SK-N-SH (cell line): Measurements from ENCODE around the gene CLPSL1. TPM values are rescaled to one million over a fixed set of nuclear protein-coding genes. Genes with fewer than 3 reads are reported as not detected.

Experiments
- CTCF ChIA-PET: fragments of 300-600, 350-600 bp; formaldehyde crosslinking; extraction: SDS; loops from one replicate; lab custom pipeline; 2021; lab: Yijun Ruan, JAX
- POLR2A ChIA-PET: fragments of 350-600 bp; sonication (Branson Sonifier 250); formaldehyde crosslinking; extraction: SDS; loops from one replicate; lab custom pipeline; 2020; ENCODE audit warnings: antibody characterized with exemption, inconsistent platforms; lab: Yijun Ruan, JAX
- DNase-seq: peaks from one replicate; pipeline ENCODE4 v3.0.0; 2012
- H2AFZ ChIP-seq: fragments of 200-600 bp; sonication (generic); 2 replicates; pipeline ENCODE4 v1.8.1; 2016; ENCODE audit warnings: antibody characterized with exemption, mild to moderate bottlenecking, low read depth
- H3F3A ChIP-seq: fragments of 200-600 bp; sonication (generic); replicated peaks from 2 replicates; pipeline ENCODE3; 2016; ENCODE audit warnings: antibody characterized with exemption, mild to moderate bottlenecking; ENCODE audit not compliant: insufficient read depth
- H3K27ac ChIP-seq, 2 experiments: fragments of 200-500 bp in 1 of 2; fragments of 200-600 bp in 1 of 2; sonication (Bioruptor generic) in 1 of 2; sonication (generic), shearing (Covaris generic) in 1 of 2; 2 replicates each; pipeline versions ENCODE4 v1.5.1 to v1.6.1; 2014 to 2016; ENCODE audit warnings: low read depth in 2 of 2, inconsistent platforms in 1 of 2, low read length in 1 of 2, mild to moderate bottlenecking in 1 of 2, mixed read lengths in 1 of 2
- H3K27me3 ChIP-seq: fragments of 200-600 bp; sonication (generic), shearing (Covaris generic); 2 replicates; pipeline ENCODE4 v1.6.1; 2016; ENCODE audit warnings: mixed run types; ENCODE audit not compliant: insufficient read depth
- H3K36me3 ChIP-seq, 2 experiments: fragments of 200-500 bp in 1 of 2; fragments of 200-600 bp in 1 of 2; sonication (Bioruptor generic) in 1 of 2; sonication (generic) in 1 of 2; replicated peaks in 1 of 2; 2 replicates each; pipeline versions ENCODE3 to v1.5.1; 2014 to 2016; ENCODE audit warnings: low read length in 1 of 2, mild to moderate bottlenecking in 1 of 2; ENCODE audit not compliant: insufficient read depth in 2 of 2, control insufficient read depth in 1 of 2
- H3K4me1 ChIP-seq, 2 experiments: fragments of 200-500 bp in 1 of 2; fragments of 200-600 bp in 1 of 2; sonication (Bioruptor generic) in 1 of 2; sonication (generic), shearing (Covaris generic) in 1 of 2; 2 replicates each; pipeline versions ENCODE4 v1.5.1 to v1.6.1; 2014 to 2016; ENCODE audit warnings: low read depth in 1 of 2, low read length in 1 of 2, mixed run types in 1 of 2; ENCODE audit not compliant: insufficient read depth in 2 of 2, control insufficient read depth in 1 of 2
- H3K4me2 ChIP-seq: fragments of 200-600 bp; sonication (generic), shearing (Covaris generic); 2 replicates; pipeline ENCODE4 v1.6.1; 2017; ENCODE audit warnings: mixed run types
- H3K4me3 ChIP-seq, 2 experiments: fragments of 200-500 bp in 1 of 2; fragments of 200-600 bp in 1 of 2; sonication (Bioruptor generic) in 1 of 2; sonication (generic), shearing (Covaris generic) in 1 of 2; 2 replicates each; pipeline versions ENCODE4 v1.5.1 to v1.8.1; 2014 to 2016; ENCODE audit warnings: low read depth in 2 of 2, inconsistent platforms in 1 of 2, low read length in 1 of 2, mild to moderate bottlenecking in 1 of 2, mixed read lengths in 1 of 2, moderate library complexity in 1 of 2
- H3K79me2 ChIP-seq: fragments of 200-600 bp; sonication (generic); 2 replicates; pipeline ENCODE4 v1.8.1; 2017; ENCODE audit warnings: mild to moderate bottlenecking; ENCODE audit not compliant: insufficient read depth
- H3K9ac ChIP-seq: fragments of 200-600 bp; sonication (generic); 2 replicates; pipeline ENCODE4 v1.6.1; 2017; ENCODE audit warnings: mixed run types
- H3K9me2 ChIP-seq: fragments of 200-600 bp; sonication (generic); 2 replicates; pipeline ENCODE4 v1.6.1; 2017; ENCODE audit warnings: mixed run types
- H3K9me3 ChIP-seq: fragments of 200-600 bp; sonication (generic); 2 replicates; pipeline ENCODE4 v1.6.1; 2017; ENCODE audit warnings: mixed run types, mild to moderate bottlenecking, moderate library complexity
- H4K20me1 ChIP-seq: fragments of 200-600 bp; sonication (generic); 2 replicates; pipeline ENCODE4 v1.6.1; 2017; ENCODE audit warnings: mild to moderate bottlenecking, mixed run types; ENCODE audit not compliant: insufficient read depth
- CHD2 ChIP-seq: fragments of 150-350 bp; IDR thresholded peaks from 2 replicates; pipeline ENCODE4 v1.6.1; 2018; ENCODE audit warnings: low read length; ENCODE audit not compliant: partially characterized antibody
- ELF1 ChIP-seq: IDR thresholded peaks from 2 replicates; pipeline ENCODE4 v1.4.0; 2012
- EP300 ChIP-seq, 2 experiments: IDR thresholded peaks; 2 replicates each; pipeline versions ENCODE4 v1.4.0 to v1.6.1; 2012; ENCODE audit warnings: borderline replicate concordance in 1 of 2, low read depth in 1 of 2, low read length in 1 of 2
- FOSL2 ChIP-seq: IDR thresholded peaks from 2 replicates; pipeline ENCODE4 v1.4.0; 2012; ENCODE audit warnings: low read depth, mild to moderate bottlenecking, moderate library complexity, borderline replicate concordance
- GABPA ChIP-seq: IDR thresholded peaks from 2 replicates; pipeline ENCODE4 v1.4.0; 2012; ENCODE audit warnings: low read depth, mild to moderate bottlenecking
- JUND ChIP-seq: IDR thresholded peaks from 2 replicates; pipeline ENCODE4 v1.4.0; 2012
- NRF1 ChIP-seq: IDR thresholded peaks from 2 replicates; pipeline ENCODE4 v1.6.1; 2012; ENCODE audit warnings: low read depth, mild to moderate bottlenecking, low read length
- POLR2AphosphoS5 ChIP-seq: IDR thresholded peaks from 2 replicates; pipeline ENCODE4 v1.6.1; 2012; ENCODE audit warnings: low read depth, low read length
- RFX5 ChIP-seq: IDR thresholded peaks from 2 replicates; pipeline ENCODE4 v1.6.1; 2012; ENCODE audit warnings: mild to moderate bottlenecking, improper control_type of control experiment, low read length
- SIN3A ChIP-seq: IDR thresholded peaks from 2 replicates; pipeline ENCODE4 v1.6.1; 2012; ENCODE audit warnings: low read depth, mild to moderate bottlenecking, low read length, moderate library complexity, borderline replicate concordance
- SMC3 ChIP-seq: IDR thresholded peaks from 2 replicates; pipeline ENCODE4 v1.6.1; 2012; ENCODE audit warnings: low read depth, low read length, improper control_type of control experiment
- TAF1 ChIP-seq: IDR thresholded peaks from 2 replicates; pipeline ENCODE4 v1.6.1; 2012; ENCODE audit warnings: low read depth, mild to moderate bottlenecking, low read length, moderate library complexity, borderline replicate concordance
- TCF12 ChIP-seq: IDR thresholded peaks from 2 replicates; pipeline ENCODE4 v1.4.0; 2012
- TEAD4 ChIP-seq: IDR thresholded peaks from 2 replicates; pipeline ENCODE4 v1.4.0; 2012; ENCODE audit warnings: mild to moderate bottlenecking, borderline replicate concordance; ENCODE audit not compliant: insufficient read depth
- YY1 ChIP-seq: IDR thresholded peaks from 2 replicates; pipeline ENCODE4 v1.4.0; 2012; ENCODE audit warnings: low read depth, mild to moderate bottlenecking
- WGBS: methylation state at CpG from one replicate; pipeline ENCODE4 v1.1.6; 2017; ENCODE audit warnings: low lambda C conversion rate; 5-methylcytosine and 5-hydroxymethylcytosine counted together
- polyA plus RNA-seq, 3 experiments: library from polyadenylated mRNA; depleted of rRNA; stranded (reverse); fragments of >200 nt; gene quantifications; 2 replicates each; pipeline ENCODE4 v1.2.3, GENCODE V29; 2012
- TF ChIP-seq, protein P1 (sequence below): IDR thresholded peaks from 2 replicates; pipeline ENCODE4 v1.6.1; 2012; ENCODE audit warnings: mild to moderate bottlenecking, low read depth, low read length, moderate library complexity
- TF ChIP-seq, protein P2 (sequence below): fragments of 200-600 bp; sonication (generic); IDR thresholded peaks from 2 replicates; pipeline ENCODE4 v1.6.1; 2017; ENCODE audit warnings: antibody characterized with exemption, mild to moderate bottlenecking, moderate library complexity
- TF ChIP-seq, protein P3 (sequence below): IDR thresholded peaks from 2 replicates; pipeline ENCODE4 v1.4.0; 2012; ENCODE audit warnings: low read depth, borderline replicate concordance
- TF ChIP-seq, protein P4 (sequence below): fragments of 150-350 bp; IDR thresholded peaks from 2 replicates; pipeline ENCODE4 v1.6.1; 2017; ENCODE audit warnings: antibody characterized with exemption, low read length, low read depth, borderline replicate concordance

The CLPSL1 gene
- polyA plus RNA-seq, 1 of the 3 experiments (the other 2 are of a cell fraction) = not detected

DNA sequence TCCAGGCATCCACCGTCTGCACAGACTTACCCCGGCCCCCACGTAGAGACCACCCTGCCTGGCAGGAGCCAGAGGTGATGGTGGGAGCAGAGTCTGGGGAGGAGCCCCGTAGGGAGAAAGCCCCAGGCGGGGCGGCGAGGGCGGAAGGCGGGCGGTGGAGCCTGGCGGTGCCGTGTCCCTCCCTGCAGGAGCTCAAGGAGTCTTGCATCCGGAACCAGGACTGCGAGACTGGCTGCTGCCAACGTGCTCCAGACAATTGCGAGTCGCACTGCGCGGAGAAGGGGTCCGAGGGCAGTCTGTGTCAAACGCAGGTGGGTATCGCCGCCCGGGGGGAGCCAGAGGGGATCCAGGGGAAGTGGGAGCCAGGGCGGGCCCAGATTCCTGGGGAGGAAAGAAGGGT, 6.0 kb downstream of the CLPSL1 start:
- no peaks in the 10 kb centered on the region for H4K20me1 ChIP-seq
- H3K36me3 ChIP-seq = no peaks in the 10 kb centered on the region
- H3K9me3 ChIP-seq = no peaks in the 10 kb centered on the region
- peaks cover 44% of the 10 kb centered on the region for H3K27me3 ChIP-seq
- H3K9ac ChIP-seq = no peak overlapping the region
- H3K27ac ChIP-seq = no peak overlapping the region
- H3F3A ChIP-seq = no peaks in the 10 kb centered on the region
- no peak overlapping the region for H3K4me2 ChIP-seq
- H3K4me1 ChIP-seq = peaks cover 0 to 2% of the 10 kb centered on the region in 2 experiments; a peak in 1 of 4 replicates
- H3K79me2 ChIP-seq = no peaks in the 10 kb centered on the region
- CTCF ChIA-PET = interaction anchor here (1.1 to 1.8 kb wide), 3 partner anchors 10 to 308 kb away, joined by 3 to 8 read pairs (median 6); partner anchors contain the start of gene CLPS
- H3K4me3 ChIP-seq = no peak overlapping the region
- H3K9me2 ChIP-seq = no peaks in the 10 kb centered on the region
- TF ChIP-seq SIN3A (no peak), GABPA (no peak), EP300 (IDR thresholded peaks at IDR 0.05; ENCODE audit: borderline replicate concordance in 1 of 2, low read depth in 1 of 2, low read length in 1 of 2) (no peak), TCF12 (no peak), SMC3 (no peak), TAF1 (no peak), RFX5 (no peak), FOSL2 (no peak), TEAD4 (no peak), POLR2AphosphoS5 (no peak), CHD2 (no peak), NRF1 (no peak), ELF1 (no peak), JUND (no peak), YY1 (no peak)
- TF ChIP-seq, protein P1, sequence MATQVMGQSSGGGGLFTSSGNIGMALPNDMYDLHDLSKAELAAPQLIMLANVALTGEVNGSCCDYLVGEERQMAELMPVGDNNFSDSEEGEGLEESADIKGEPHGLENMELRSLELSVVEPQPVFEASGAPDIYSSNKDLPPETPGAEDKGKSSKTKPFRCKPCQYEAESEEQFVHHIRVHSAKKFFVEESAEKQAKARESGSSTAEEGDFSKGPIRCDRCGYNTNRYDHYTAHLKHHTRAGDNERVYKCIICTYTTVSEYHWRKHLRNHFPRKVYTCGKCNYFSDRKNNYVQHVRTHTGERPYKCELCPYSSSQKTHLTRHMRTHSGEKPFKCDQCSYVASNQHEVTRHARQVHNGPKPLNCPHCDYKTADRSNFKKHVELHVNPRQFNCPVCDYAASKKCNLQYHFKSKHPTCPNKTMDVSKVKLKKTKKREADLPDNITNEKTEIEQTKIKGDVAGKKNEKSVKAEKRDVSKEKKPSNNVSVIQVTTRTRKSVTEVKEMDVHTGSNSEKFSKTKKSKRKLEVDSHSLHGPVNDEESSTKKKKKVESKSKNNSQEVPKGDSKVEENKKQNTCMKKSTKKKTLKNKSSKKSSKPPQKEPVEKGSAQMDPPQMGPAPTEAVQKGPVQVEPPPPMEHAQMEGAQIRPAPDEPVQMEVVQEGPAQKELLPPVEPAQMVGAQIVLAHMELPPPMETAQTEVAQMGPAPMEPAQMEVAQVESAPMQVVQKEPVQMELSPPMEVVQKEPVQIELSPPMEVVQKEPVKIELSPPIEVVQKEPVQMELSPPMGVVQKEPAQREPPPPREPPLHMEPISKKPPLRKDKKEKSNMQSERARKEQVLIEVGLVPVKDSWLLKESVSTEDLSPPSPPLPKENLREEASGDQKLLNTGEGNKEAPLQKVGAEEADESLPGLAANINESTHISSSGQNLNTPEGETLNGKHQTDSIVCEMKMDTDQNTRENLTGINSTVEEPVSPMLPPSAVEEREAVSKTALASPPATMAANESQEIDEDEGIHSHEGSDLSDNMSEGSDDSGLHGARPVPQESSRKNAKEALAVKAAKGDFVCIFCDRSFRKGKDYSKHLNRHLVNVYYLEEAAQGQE = no peak
- TF ChIP-seq, protein P2, sequence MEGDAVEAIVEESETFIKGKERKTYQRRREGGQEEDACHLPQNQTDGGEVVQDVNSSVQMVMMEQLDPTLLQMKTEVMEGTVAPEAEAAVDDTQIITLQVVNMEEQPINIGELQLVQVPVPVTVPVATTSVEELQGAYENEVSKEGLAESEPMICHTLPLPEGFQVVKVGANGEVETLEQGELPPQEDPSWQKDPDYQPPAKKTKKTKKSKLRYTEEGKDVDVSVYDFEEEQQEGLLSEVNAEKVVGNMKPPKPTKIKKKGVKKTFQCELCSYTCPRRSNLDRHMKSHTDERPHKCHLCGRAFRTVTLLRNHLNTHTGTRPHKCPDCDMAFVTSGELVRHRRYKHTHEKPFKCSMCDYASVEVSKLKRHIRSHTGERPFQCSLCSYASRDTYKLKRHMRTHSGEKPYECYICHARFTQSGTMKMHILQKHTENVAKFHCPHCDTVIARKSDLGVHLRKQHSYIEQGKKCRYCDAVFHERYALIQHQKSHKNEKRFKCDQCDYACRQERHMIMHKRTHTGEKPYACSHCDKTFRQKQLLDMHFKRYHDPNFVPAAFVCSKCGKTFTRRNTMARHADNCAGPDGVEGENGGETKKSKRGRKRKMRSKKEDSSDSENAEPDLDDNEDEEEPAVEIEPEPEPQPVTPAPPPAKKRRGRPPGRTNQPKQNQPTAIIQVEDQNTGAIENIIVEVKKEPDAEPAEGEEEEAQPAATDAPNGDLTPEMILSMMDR = no peak
- TF ChIP-seq, protein P3, sequence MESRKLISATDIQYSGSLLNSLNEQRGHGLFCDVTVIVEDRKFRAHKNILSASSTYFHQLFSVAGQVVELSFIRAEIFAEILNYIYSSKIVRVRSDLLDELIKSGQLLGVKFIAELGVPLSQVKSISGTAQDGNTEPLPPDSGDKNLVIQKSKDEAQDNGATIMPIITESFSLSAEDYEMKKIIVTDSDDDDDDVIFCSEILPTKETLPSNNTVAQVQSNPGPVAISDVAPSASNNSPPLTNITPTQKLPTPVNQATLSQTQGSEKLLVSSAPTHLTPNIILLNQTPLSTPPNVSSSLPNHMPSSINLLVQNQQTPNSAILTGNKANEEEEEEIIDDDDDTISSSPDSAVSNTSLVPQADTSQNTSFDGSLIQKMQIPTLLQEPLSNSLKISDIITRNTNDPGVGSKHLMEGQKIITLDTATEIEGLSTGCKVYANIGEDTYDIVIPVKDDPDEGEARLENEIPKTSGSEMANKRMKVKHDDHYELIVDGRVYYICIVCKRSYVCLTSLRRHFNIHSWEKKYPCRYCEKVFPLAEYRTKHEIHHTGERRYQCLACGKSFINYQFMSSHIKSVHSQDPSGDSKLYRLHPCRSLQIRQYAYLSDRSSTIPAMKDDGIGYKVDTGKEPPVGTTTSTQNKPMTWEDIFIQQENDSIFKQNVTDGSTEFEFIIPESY = no peak
- TF ChIP-seq, protein P4, sequence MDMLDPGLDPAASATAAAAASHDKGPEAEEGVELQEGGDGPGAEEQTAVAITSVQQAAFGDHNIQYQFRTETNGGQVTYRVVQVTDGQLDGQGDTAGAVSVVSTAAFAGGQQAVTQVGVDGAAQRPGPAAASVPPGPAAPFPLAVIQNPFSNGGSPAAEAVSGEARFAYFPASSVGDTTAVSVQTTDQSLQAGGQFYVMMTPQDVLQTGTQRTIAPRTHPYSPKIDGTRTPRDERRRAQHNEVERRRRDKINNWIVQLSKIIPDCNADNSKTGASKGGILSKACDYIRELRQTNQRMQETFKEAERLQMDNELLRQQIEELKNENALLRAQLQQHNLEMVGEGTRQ = no peak
- TF ChIP-seq, all 33 proteins: peak for 0
- WGBS = 58% methylated on average over 25 of the region's 25 CpGs
- DNase-seq = no peak
- H2AFZ ChIP-seq = no peak overlapping the region
- POLR2A ChIA-PET = interaction anchor here (0.6 kb wide), 1 partner anchor 12 kb away, joined by 3 read pairs; no protein-coding TSS in a partner anchor
